Aorta (tissue), 5 donors: Measurements from ENCODE around the gene CCDC88C. TPM values are rescaled to one million over a fixed set of nuclear protein-coding genes. Genes with fewer than 3 reads are reported as not detected.

Experiments
- ATAC-seq: fragments of 200-7000 bp; cut with Tn5 transposase; one replicate; pipeline ENCODE4 v1.9.1; 2022; ENCODE audit warnings: moderate library complexity; ENCODE audit not compliant: low FRiP score
- DNase-seq, 2 donors: peaks; one replicate each; pipeline ENCODE4 v3.0.0-alpha.2; 2020
- H3K27ac ChIP-seq, 2 donors: one replicate each; pipeline ENCODE4 v1.5.1; 2013; ENCODE audit warnings: low read length in 2 of 2, mild to moderate bottlenecking in 2 of 2, moderate library complexity in 2 of 2, control low read depth in 1 of 2, inconsistent platforms in 1 of 2, low read depth in 1 of 2
- H3K27me3 ChIP-seq, 2 donors: one replicate each; pipeline ENCODE4 v1.6.1; 2013; ENCODE audit warnings: control low read depth in 1 of 2, low read length in 1 of 2, mild to moderate bottlenecking in 1 of 2, moderate library complexity in 1 of 2; ENCODE audit not compliant: insufficient read depth in 2 of 2, control insufficient read depth in 1 of 2
- H3K36me3 ChIP-seq, 2 donors: one replicate each; pipeline ENCODE4 v1.6.1; 2013; ENCODE audit warnings: control low read depth in 1 of 2, low read length in 1 of 2, mild to moderate bottlenecking in 1 of 2; ENCODE audit not compliant: insufficient read depth in 2 of 2, control insufficient read depth in 1 of 2
- H3K4me1 ChIP-seq, 2 donors: one replicate each; pipeline ENCODE4 v1.6.1; 2013; ENCODE audit warnings: low read length in 2 of 2, control low read depth in 1 of 2, mild to moderate bottlenecking in 1 of 2, moderate library complexity in 1 of 2; ENCODE audit not compliant: insufficient read depth in 2 of 2, control insufficient read depth in 1 of 2
- H3K4me3 ChIP-seq, 2 donors: one replicate each; pipeline ENCODE4 v1.5.1; 2013; ENCODE audit warnings: low read length in 2 of 2, control low read depth in 1 of 2, mild to moderate bottlenecking in 1 of 2
- H3K9me3 ChIP-seq: one replicate; pipeline ENCODE4 v1.6.1; 2013; ENCODE audit warnings: mild to moderate bottlenecking, low read length; ENCODE audit not compliant: control insufficient read depth
- WGBS, 2 donors: extraction: QIAGEN DNeasy Blood & Tissue Kit; methylation state at CpG; one replicate each; pipeline ENCODE4 v1.1.7; 2013; 5-methylcytosine and 5-hydroxymethylcytosine counted together
- intact Hi-C, 2 donors: fragments of 100-400 bp; cut with DNase I; formaldehyde crosslinking; loops; one replicate each; pipeline versions ENCODE4 v1.14.2 to v1.15.0; 2022
- polyA plus RNA-seq, 2 donors: library from polyadenylated mRNA; stranded (reverse); fragments of 200-250 nt; gene quantifications; one replicate each; pipeline ENCODE4 v1.2.3, GENCODE V29; 2013
- total RNA-seq, 2 donors: library from RNA; stranded (reverse); fragmentation: NEBNext Ultra II Directional; extraction: Animal tissue kit (Norgen Biotek cat#: 25700); gene quantifications; one replicate each; pipeline ENCODE4 v1.2.1, GENCODE V29; 2021
- donor health status: healthy with polysubstance abuse.
- donor health status: Bipolar disorder and iron deficiency.
- donor health status: DM: no; HTN: no; CAD: no.
- donor health status: DM: no; HTN: no; CAD: no.
- donor health status: DM: yes; HTN: yes; CAD: no.

Gene CCDC88C
- total and polyA plus RNA-seq, 4 donors = 0.33 to 18.4 (median 6.1) TPM

- Histone ChIP-seq H3K9me3 (no peaks in the 10 kb centered on the region), H3K27ac (no peak overlapping the region), H3K27me3 (no peaks in the 10 kb centered on the region), H3K4me1 (no peaks in the 10 kb centered on the region), H3K36me3 (no peaks in the 10 kb centered on the region), H3K4me3 (no peak overlapping the region)
- intact Hi-C loops = no loop called here
- DNase-seq = peak in 1 of 2 donors; percentile 51
- 95 to 96% methylated on average over 23 of the region's 23 CpGs for WGBS, 2 donors
- ATAC-seq = no peak
Measured at GRCh38 chr14:91295851-91296796, 121.5 kb downstream of the CCDC88C start.

GRCh38 chr14:91295276-91295845 is 122.3 kb downstream of the CCDC88C start:
- intact Hi-C loops = no loop called here
- 96 to 97% methylated on average over 17 of the region's 17 CpGs for WGBS, 2 donors
- ATAC-seq (no peak), DNase-seq (no peak)
- H3K4me3 ChIP-seq = no peak overlapping the region
- H3K36me3 ChIP-seq = no peaks in the 10 kb centered on the region
- no peak overlapping the region for H3K27ac ChIP-seq
- H3K27me3 ChIP-seq = no peaks in the 10 kb centered on the region
- H3K9me3 ChIP-seq = no peaks in the 10 kb centered on the region
- no peaks in the 10 kb centered on the region for H3K4me1 ChIP-seq

GRCh38 chr14:91294153-91294552 is 123.5 kb downstream of the CCDC88C start:
- Histone ChIP-seq H3K9me3 (no peaks in the 10 kb centered on the region), H3K36me3 (no peaks in the 10 kb centered on the region), H3K4me1 (no peaks in the 10 kb centered on the region), H3K27ac (no peak overlapping the region), H3K27me3 (no peaks in the 10 kb centered on the region), H3K4me3 (no peak overlapping the region)
- DNase-seq (peak in 1 of 2 donors; percentile 30), ATAC-seq (no peak)
- intact Hi-C loops = no loop called here
- 63 to 68% methylated on average over 7 of the region's 7 CpGs for WGBS, 2 donors

GRCh38 chr14:91293281-91293680 is 124.3 kb downstream of the CCDC88C start:
- 48 to 67% methylated on average over 12 of the region's 12 CpGs for WGBS, 2 donors
- Histone ChIP-seq H3K9me3 (no peaks in the 10 kb centered on the region), H3K4me3 (no peak overlapping the region), H3K27ac (no peak overlapping the region), H3K27me3 (no peaks in the 10 kb centered on the region), H3K36me3 (no peaks in the 10 kb centered on the region), H3K4me1 (no peaks in the 10 kb centered on the region)
- DNase-seq (no peak), ATAC-seq (no peak)
- intact Hi-C loops = no loop called here

GRCh38 chr14:91292491-91292890 is 125.1 kb downstream of the CCDC88C start:
- no peaks in the 10 kb centered on the region for H3K4me1 ChIP-seq
- no peak for ATAC-seq
- intact Hi-C loops = no loop called here
- 55 to 66% methylated on average over 15 of the region's 15 CpGs for WGBS, 2 donors
- peak in 1 of 2 donors; percentile 50 for DNase-seq
- H3K27ac ChIP-seq = no peak overlapping the region
- no peak overlapping the region for H3K4me3 ChIP-seq
- H3K9me3 ChIP-seq = no peaks in the 10 kb centered on the region
- no peaks in the 10 kb centered on the region for H3K27me3 ChIP-seq
- no peaks in the 10 kb centered on the region for H3K36me3 ChIP-seq

GRCh38 chr14:91291786-91292405 is 125.7 kb downstream of the CCDC88C start:
- H3K36me3 ChIP-seq = no peaks in the 10 kb centered on the region
- no peaks in the 10 kb centered on the region for H3K4me1 ChIP-seq
- no peaks in the 10 kb centered on the region for H3K27me3 ChIP-seq
- no peak for ATAC-seq
- intact Hi-C loops = no loop called here
- H3K9me3 ChIP-seq = no peaks in the 10 kb centered on the region
- DNase-seq = peak in 1 of 2 donors; percentile 59
- 96% methylated on average over 21 of the region's 21 CpGs for WGBS, 2 donors
- H3K27ac ChIP-seq = no peak overlapping the region
- no peak overlapping the region for H3K4me3 ChIP-seq

- Histone ChIP-seq H3K27me3 (no peaks in the 10 kb centered on the region), H3K36me3 (no peaks in the 10 kb centered on the region), H3K4me3 (no peak overlapping the region), H3K4me1 (no peaks in the 10 kb centered on the region), H3K27ac (no peak overlapping the region), H3K9me3 (no peaks in the 10 kb centered on the region)
- peak in 1 of 2 donors; percentile 33 for DNase-seq
- intact Hi-C loops = no loop called here
- ATAC-seq = no peak
- WGBS, 2 donors = 93 to 94% methylated on average over 10 of the region's 10 CpGs
Measured at GRCh38 chr14:91290986-91291385, 126.6 kb downstream of the CCDC88C start.

- H3K9me3 ChIP-seq = no peaks in the 10 kb centered on the region
- WGBS, 2 donors = 92 to 93% methylated on average over 4 of the region's 4 CpGs
- ATAC-seq (no peak), DNase-seq (no peak)
- no peak overlapping the region for H3K27ac ChIP-seq
- intact Hi-C loops = loop anchor here in 1 of 2 donors (5.0 kb wide), 1 partner anchor 112 kb away; no protein-coding TSS in a partner anchor
- no peaks in the 10 kb centered on the region for H3K36me3 ChIP-seq
- H3K27me3 ChIP-seq = no peaks in the 10 kb centered on the region
- no peak overlapping the region for H3K4me3 ChIP-seq
- H3K4me1 ChIP-seq = no peaks in the 10 kb centered on the region
Measured at GRCh38 chr14:91289464-91289863, 128.2 kb downstream of the CCDC88C start.
